ENCODE data around the gene PPM1E.
"Not testable (repeated sequence)": the region's sequence is repeated elsewhere in the genome, so short reads cannot be mapped to it uniquely, and the experiment has no call there.

PPM1E gene

GRCh38 chr17:58779446-58779845 lies 23.8 kb downstream of the PPM1E start:
- Histone ChIP-seq H3K4me1 (ENCODE audit: insufficient read depth, insufficient read length) (no peaks in the 10 kb centered on the region), H3K36me3 (ENCODE audit: insufficient read depth, insufficient read length, low read length) (no peaks in the 10 kb centered on the region), H3K9me3 (ENCODE audit: insufficient read depth, low read length) (no peaks in the 10 kb centered on the region), H3K27me3 (ENCODE audit: insufficient read depth, insufficient read length) (no peaks in the 10 kb centered on the region), H3K9ac (ENCODE audit: insufficient read length, low read depth) (no peak overlapping the region), H3K4me3 (ENCODE audit: insufficient read length, low read depth) (no peak overlapping the region)
- DNase-seq (ENCODE audit: low read depth, low spot score): no peak
- TF ChIP-seq ZNF274 (IDR thresholded peaks at IDR 0.05; ENCODE audit: low read depth, low read length): no peak
- TF ChIP-seq SUZ12 (IDR thresholded peaks at IDR 0.05; ENCODE audit: extremely low read depth, insufficient read depth, insufficient read length): no peak
- TF ChIP-seq YY1 (IDR thresholded peaks at IDR 0.05; ENCODE audit: insufficient read depth, insufficient read length): no peak

GRCh38 chr17:58783380-58783779 lies 27.7 kb downstream of the PPM1E start:
- no peaks in the 10 kb centered on the region for H3K27me3 ChIP-seq (ENCODE audit: insufficient read depth, insufficient read length)
- DNase-seq (ENCODE audit: low read depth, low spot score): no peak
- no peaks in the 10 kb centered on the region for H3K9me3 ChIP-seq (ENCODE audit: insufficient read depth, low read length)
- TF ChIP-seq SUZ12 (IDR thresholded peaks at IDR 0.05; ENCODE audit: extremely low read depth, insufficient read depth, insufficient read length) (no peak), YY1 (IDR thresholded peaks at IDR 0.05; ENCODE audit: insufficient read depth, insufficient read length) (no peak), ZNF274 (IDR thresholded peaks at IDR 0.05; ENCODE audit: low read depth, low read length) (no peak)
- no peaks in the 10 kb centered on the region for H3K4me1 ChIP-seq (ENCODE audit: insufficient read depth, insufficient read length)
- no peaks in the 10 kb centered on the region for H3K36me3 ChIP-seq (ENCODE audit: insufficient read depth, insufficient read length, low read length)
- H3K9ac ChIP-seq (ENCODE audit: insufficient read length, low read depth): no peak overlapping the region
- no peak overlapping the region for H3K4me3 ChIP-seq (ENCODE audit: insufficient read length, low read depth)

GRCh38 chr17:58785097-58785496 lies 29.4 kb downstream of the PPM1E start:
- H3K4me1 ChIP-seq (ENCODE audit: insufficient read depth, insufficient read length): no peaks in the 10 kb centered on the region
- H3K27me3 ChIP-seq (ENCODE audit: insufficient read depth, insufficient read length): no peaks in the 10 kb centered on the region
- no peak overlapping the region for H3K9ac ChIP-seq (ENCODE audit: insufficient read length, low read depth)
- DNase-seq (ENCODE audit: low read depth, low spot score): no peak
- no peak overlapping the region for H3K4me3 ChIP-seq (ENCODE audit: insufficient read length, low read depth)
- TF ChIP-seq SUZ12 (IDR thresholded peaks at IDR 0.05; ENCODE audit: extremely low read depth, insufficient read depth, insufficient read length) (no peak), YY1 (IDR thresholded peaks at IDR 0.05; ENCODE audit: insufficient read depth, insufficient read length) (no peak), ZNF274 (IDR thresholded peaks at IDR 0.05; ENCODE audit: low read depth, low read length) (no peak)
- no peaks in the 10 kb centered on the region for H3K36me3 ChIP-seq (ENCODE audit: insufficient read depth, insufficient read length, low read length)
- no peaks in the 10 kb centered on the region for H3K9me3 ChIP-seq (ENCODE audit: insufficient read depth, low read length)

- Histone ChIP-seq H3K36me3 (ENCODE audit: insufficient read depth, insufficient read length, low read length) (no peaks in the 10 kb centered on the region), H3K4me1 (ENCODE audit: insufficient read depth, insufficient read length) (no peaks in the 10 kb centered on the region), H3K9ac (ENCODE audit: insufficient read length, low read depth) (no peak overlapping the region), H3K9me3 (ENCODE audit: insufficient read depth, low read length) (no peaks in the 10 kb centered on the region), H3K4me3 (ENCODE audit: insufficient read length, low read depth) (no peak overlapping the region), H3K27me3 (ENCODE audit: insufficient read depth, insufficient read length) (no peaks in the 10 kb centered on the region)
- DNase-seq (ENCODE audit: low read depth, low spot score): no peak
- TF ChIP-seq YY1 (IDR thresholded peaks at IDR 0.05; ENCODE audit: insufficient read depth, insufficient read length): no peak
- TF ChIP-seq SUZ12 (IDR thresholded peaks at IDR 0.05; ENCODE audit: extremely low read depth, insufficient read depth, insufficient read length): no peak
- no peak for TF ChIP-seq ZNF274 (IDR thresholded peaks at IDR 0.05; ENCODE audit: low read depth, low read length)
Measured at GRCh38 chr17:58786586-58787295, 31.1 kb downstream of the PPM1E start.

GRCh38 chr17:58788199-58788598 lies 32.5 kb downstream of the PPM1E start:
- Histone ChIP-seq H3K36me3 (ENCODE audit: insufficient read depth, insufficient read length, low read length) (no peaks in the 10 kb centered on the region), H3K4me3 (ENCODE audit: insufficient read length, low read depth) (no peak overlapping the region), H3K9me3 (ENCODE audit: insufficient read depth, low read length) (no peaks in the 10 kb centered on the region), H3K9ac (ENCODE audit: insufficient read length, low read depth) (no peak overlapping the region), H3K27me3 (ENCODE audit: insufficient read depth, insufficient read length) (no peaks in the 10 kb centered on the region), H3K4me1 (ENCODE audit: insufficient read depth, insufficient read length) (no peaks in the 10 kb centered on the region)
- TF ChIP-seq YY1 (IDR thresholded peaks at IDR 0.05; ENCODE audit: insufficient read depth, insufficient read length) (no peak), SUZ12 (IDR thresholded peaks at IDR 0.05; ENCODE audit: extremely low read depth, insufficient read depth, insufficient read length) (no peak), ZNF274 (IDR thresholded peaks at IDR 0.05; ENCODE audit: low read depth, low read length) (no peak)
- no peak for DNase-seq (ENCODE audit: low read depth, low spot score)

- no peaks in the 10 kb centered on the region for H3K4me1 ChIP-seq (ENCODE audit: insufficient read depth, insufficient read length)
- TF ChIP-seq ZNF274 (IDR thresholded peaks at IDR 0.05; ENCODE audit: low read depth, low read length) (no peak), SUZ12 (IDR thresholded peaks at IDR 0.05; ENCODE audit: extremely low read depth, insufficient read depth, insufficient read length) (no peak), YY1 (IDR thresholded peaks at IDR 0.05; ENCODE audit: insufficient read depth, insufficient read length) (no peak)
- no peaks in the 10 kb centered on the region for H3K27me3 ChIP-seq (ENCODE audit: insufficient read depth, insufficient read length)
- no peak overlapping the region for H3K4me3 ChIP-seq (ENCODE audit: insufficient read length, low read depth)
- H3K9me3 ChIP-seq (ENCODE audit: insufficient read depth, low read length): no peaks in the 10 kb centered on the region
- DNase-seq (ENCODE audit: low read depth, low spot score): no peak
- no peak overlapping the region for H3K9ac ChIP-seq (ENCODE audit: insufficient read length, low read depth)
- H3K36me3 ChIP-seq (ENCODE audit: insufficient read depth, insufficient read length, low read length): no peaks in the 10 kb centered on the region
Measured at GRCh38 chr17:58789160-58789559, 33.5 kb downstream of the PPM1E start.

- TF ChIP-seq YY1 (IDR thresholded peaks at IDR 0.05; ENCODE audit: insufficient read depth, insufficient read length): no peak
- no peak for TF ChIP-seq SUZ12 (IDR thresholded peaks at IDR 0.05; ENCODE audit: extremely low read depth, insufficient read depth, insufficient read length)
- no peak for TF ChIP-seq ZNF274 (IDR thresholded peaks at IDR 0.05; ENCODE audit: low read depth, low read length)
- no peaks in the 10 kb centered on the region for H3K9me3 ChIP-seq (ENCODE audit: insufficient read depth, low read length)
- no peaks in the 10 kb centered on the region for H3K4me1 ChIP-seq (ENCODE audit: insufficient read depth, insufficient read length)
- DNase-seq (ENCODE audit: low read depth, low spot score): no peak
- H3K36me3 ChIP-seq (ENCODE audit: insufficient read depth, insufficient read length, low read length): no peaks in the 10 kb centered on the region
- H3K9ac ChIP-seq (ENCODE audit: insufficient read length, low read depth): no peak overlapping the region
- H3K4me3 ChIP-seq (ENCODE audit: insufficient read length, low read depth): no peak overlapping the region
- no peaks in the 10 kb centered on the region for H3K27me3 ChIP-seq (ENCODE audit: insufficient read depth, insufficient read length)
Measured at GRCh38 chr17:58789831-58790230, 34.2 kb downstream of the PPM1E start.

- not testable (repeated sequence) for H3K27me3 ChIP-seq (ENCODE audit: insufficient read depth, insufficient read length); H3K4me1 ChIP-seq (ENCODE audit: insufficient read depth, insufficient read length); H3K36me3 ChIP-seq (ENCODE audit: insufficient read depth, insufficient read length, low read length); H3K4me3 ChIP-seq (ENCODE audit: insufficient read length, low read depth); H3K9me3 ChIP-seq (ENCODE audit: insufficient read depth, low read length); DNase-seq (ENCODE audit: low read depth, low spot score); H3K9ac ChIP-seq (ENCODE audit: insufficient read length, low read depth)
Measured at GRCh38 chr17:58794508-58794907, 38.9 kb downstream of the PPM1E start.

Data from NT2/D1 (cell line).